GM23338 (cell line): ENCODE results near the gene DSE. TPM values are rescaled to one million over a fixed set of nuclear protein-coding genes. Genes with fewer than 3 reads are reported as not detected.

Experiments used
- ATAC-seq: fragments of 200-7000 bp; cut with Tn5 transposase; 3 replicates; pipeline ENCODE4 v1.9.1; 2020
- DNase-seq: peaks from one replicate; pipeline ENCODE4 v3.0.0-alpha.2; 2015; ENCODE audit warnings: low spot score
- H2AFZ ChIP-seq: fragments of 200-600 bp; sonication (generic); 2 replicates; pipeline ENCODE4 v1.8.0; 2016; ENCODE audit warnings: antibody characterized with exemption, mild to moderate bottlenecking, moderate library complexity
- H3F3A ChIP-seq: fragments of 200-600 bp; sonication (generic); replicated peaks from 2 replicates; pipeline ENCODE4 v1.8.0; 2017; ENCODE audit warnings: antibody characterized with exemption, mixed run types, low read depth
- H3K27ac ChIP-seq: fragments of 200-600 bp; sonication (generic); 2 replicates; pipeline ENCODE4 v1.6.1; 2016; ENCODE audit warnings: low read depth
- H3K27me3 ChIP-seq: fragments of 200-600 bp; sonication (generic); 2 replicates; pipeline ENCODE4 v1.8.0; 2016; ENCODE audit warnings: mild to moderate bottlenecking, mixed run types, moderate library complexity; ENCODE audit not compliant: insufficient read depth
- H3K36me3 ChIP-seq: fragments of 200-600 bp; sonication (generic); 2 replicates; pipeline ENCODE4 v1.8.0; 2016; ENCODE audit warnings: mild to moderate bottlenecking; ENCODE audit not compliant: insufficient read depth
- H3K4me1 ChIP-seq: fragments of 200-600 bp; sonication (generic); 2 replicates; pipeline ENCODE4 v1.8.0; 2016; ENCODE audit warnings: mild to moderate bottlenecking, moderate library complexity; ENCODE audit not compliant: insufficient read depth
- H3K4me2 ChIP-seq: fragments of 200-600 bp; sonication (generic); 2 replicates; pipeline ENCODE4 v1.7.1; 2017; ENCODE audit warnings: mixed run types
- H3K4me3 ChIP-seq: fragments of 200-600 bp; sonication (generic); 2 replicates; pipeline ENCODE4 v1.6.1; 2016; ENCODE audit warnings: mixed run types
- H3K79me2 ChIP-seq: fragments of 200-600 bp; sonication (generic); replicated peaks from 2 replicates; pipeline ENCODE4 v1.8.0; 2017; ENCODE audit warnings: mild to moderate bottlenecking; ENCODE audit not compliant: insufficient read depth
- H3K9me2 ChIP-seq: fragments of 200-600 bp; sonication (generic); 2 replicates; pipeline ENCODE4 v1.8.0; 2017; ENCODE audit not compliant: insufficient read depth
- H4K20me1 ChIP-seq: fragments of 200-600 bp; sonication (generic); replicated peaks from 2 replicates; pipeline ENCODE4 v1.8.0; 2017; ENCODE audit warnings: mild to moderate bottlenecking; ENCODE audit not compliant: insufficient read depth
- H3K27ac Mint-ChIP-seq: 2 replicates; pipeline ENCODE4 v1.8.0; 2020; ENCODE audit warnings: inconsistent platforms, mild to moderate bottlenecking, moderate library complexity, mixed read lengths
- H3K27me3 Mint-ChIP-seq: 3 replicates; pipeline ENCODE4 v1.8.0; 2022; ENCODE audit warnings: low read depth, mild to moderate bottlenecking, moderate library complexity, mixed read lengths, inconsistent platforms; ENCODE audit not compliant: insufficient read depth, poor library complexity
- H3K36me3 Mint-ChIP-seq: 3 replicates; pipeline ENCODE4 v1.8.0; 2021; ENCODE audit warnings: low read depth, mild to moderate bottlenecking, inconsistent platforms, moderate library complexity, mixed read lengths
- H3K4me1 Mint-ChIP-seq: 3 replicates; pipeline ENCODE4 v1.8.0; 2020; ENCODE audit warnings: mild to moderate bottlenecking, inconsistent platforms, mixed read lengths
- H3K4me3 Mint-ChIP-seq: 3 replicates; pipeline ENCODE4 v1.8.0; 2021; ENCODE audit warnings: moderate library complexity, mild to moderate bottlenecking, inconsistent platforms, mixed read lengths
- H3K9me3 Mint-ChIP-seq: 3 replicates; pipeline ENCODE4 v1.8.0; 2020; ENCODE audit warnings: moderate library complexity, mild to moderate bottlenecking, inconsistent platforms, mixed read lengths
- CREB1 ChIP-seq: fragments of 250-450 bp; sonication (Bioruptor Pico); IDR thresholded peaks from 2 replicates; pipeline ENCODE4 v1.5.0; 2020; ENCODE audit warnings: low read depth, mild to moderate bottlenecking, moderate library complexity
- EZH2 ChIP-seq: fragments of 200-600 bp; sonication (generic); IDR thresholded peaks from one replicate; pipeline ENCODE4 v1.8.0; 2017; ENCODE audit warnings: antibody characterized with exemption, mild to moderate bottlenecking, low read depth; ENCODE audit not compliant: unreplicated experiment
- EZH2phosphoT487 ChIP-seq: fragments of 200-600 bp; sonication (generic); IDR thresholded peaks from one replicate; pipeline ENCODE4 v1.8.1; 2018; ENCODE audit warnings: antibody characterized with exemption; ENCODE audit not compliant: unreplicated experiment
- JUNB ChIP-seq: IDR thresholded peaks from one replicate; pipeline ENCODE4 v1.6.1; 2016; ENCODE audit warnings: antibody characterized with exemption; ENCODE audit not compliant: unreplicated experiment
- NANOG ChIP-seq: IDR thresholded peaks from 2 replicates; pipeline ENCODE4 v1.6.1; 2016; ENCODE audit warnings: antibody characterized with exemption, borderline replicate concordance
- POLR2AphosphoS5 ChIP-seq: IDR thresholded peaks from 2 replicates; pipeline ENCODE4 v1.6.1; 2016; ENCODE audit warnings: antibody characterized with exemption, low read depth
- STAT1 ChIP-seq: IDR thresholded peaks from one replicate; pipeline ENCODE4 v1.6.1; 2016; ENCODE audit warnings: antibody characterized with exemption; ENCODE audit not compliant: unreplicated experiment
- ZNF114 ChIP-seq: fragments of 250-450 bp; sonication (Bioruptor Pico); IDR thresholded peaks from 2 replicates; pipeline ENCODE4 v1.5.0; 2020; ENCODE audit warnings: mild to moderate bottlenecking, moderate library complexity
- ZNF331 ChIP-seq: fragments of 250-450 bp; sonication (Bioruptor Pico); IDR thresholded peaks from 2 replicates; pipeline ENCODE4 v1.5.0; 2020; ENCODE audit warnings: low read depth, mild to moderate bottlenecking, moderate library complexity
- polyA plus RNA-seq: library from polyadenylated mRNA; unstranded; fragments of >200 nt; fragmentation: Nextera tagmentation; extraction: Ambion mirVana; gene quantifications from 2 replicates; pipeline ENCODE4 v1.2.1, GENCODE V29; 2016
- total RNA-seq: library from RNA; depleted of rRNA; stranded (reverse); fragments of >200 nt; shearing (Covaris generic); gene quantifications from 2 replicates; pipeline ENCODE4 v1.2.3, GENCODE V29; 2014
- TF ChIP-seq, protein P1 (sequence below): IDR thresholded peaks from one replicate; pipeline ENCODE4 v1.6.1; 2018; ENCODE audit warnings: antibody characterized with exemption; ENCODE audit not compliant: unreplicated experiment
- TF ChIP-seq, protein P2 (sequence below): fragments of 250-450 bp; sonication (Bioruptor Pico); IDR thresholded peaks from 2 replicates; pipeline ENCODE4 v1.5.0; 2020; ENCODE audit warnings: mild to moderate bottlenecking, moderate library complexity
- TF ChIP-seq, protein P3 (sequence below): IDR thresholded peaks from 2 replicates; pipeline ENCODE4 v1.6.1; 2016; ENCODE audit warnings: antibody characterized with exemption
- TF ChIP-seq, protein P4 (sequence below), 2 experiments: fragments of 200-600 bp in 1 of 2; sonication (generic) in 1 of 2; conservative IDR thresholded peaks; 2 replicates each; pipeline versions ENCODE4 v1.5.1 to v1.6.1; 2016 to 2017; ENCODE audit warnings: antibody characterized with exemption in 2 of 2, low read depth in 2 of 2, mild to moderate bottlenecking in 2 of 2, moderate library complexity in 1 of 2

The DSE gene
- total and polyA plus RNA-seq, 2 experiments from 2014 or later, result 18.8 to 45.2 TPM

DNA sequence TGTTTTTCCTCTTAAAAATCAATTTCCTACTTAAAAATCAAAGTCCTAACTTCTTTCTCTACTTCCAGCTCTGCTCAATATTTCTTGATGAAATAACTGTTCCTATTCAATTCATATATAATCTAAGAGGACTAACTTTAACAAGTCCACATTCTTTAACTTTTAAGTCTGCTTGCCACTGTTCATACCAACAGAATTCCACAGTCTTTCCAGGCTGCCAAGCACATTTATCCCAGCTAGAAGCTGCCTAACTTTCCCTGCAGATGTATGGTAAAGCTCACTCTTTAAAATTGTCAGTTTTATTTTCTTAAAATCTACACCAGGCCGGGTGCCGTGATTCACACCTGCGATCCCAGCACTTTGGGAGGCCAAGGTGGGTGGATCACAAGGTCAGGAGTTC is 102.0 kb downstream of the DSE start:
- Histone ChIP-seq H3K36me3 (no peaks in the 10 kb centered on the region), H3K9me2 (no peaks in the 10 kb centered on the region), H4K20me1 (no peaks in the 10 kb centered on the region), H3K27me3 (no peaks in the 10 kb centered on the region), H3K4me2 (no peak overlapping the region), H3K79me2 (no peaks in the 10 kb centered on the region), H3F3A (no peaks in the 10 kb centered on the region), H3K4me3 (no peak overlapping the region), H3K27ac (no peak overlapping the region), H2AFZ (no peak overlapping the region), H3K4me1 (no peaks in the 10 kb centered on the region; the same call in 1 of the 2 replicates)
- TF ChIP-seq, protein P1, sequence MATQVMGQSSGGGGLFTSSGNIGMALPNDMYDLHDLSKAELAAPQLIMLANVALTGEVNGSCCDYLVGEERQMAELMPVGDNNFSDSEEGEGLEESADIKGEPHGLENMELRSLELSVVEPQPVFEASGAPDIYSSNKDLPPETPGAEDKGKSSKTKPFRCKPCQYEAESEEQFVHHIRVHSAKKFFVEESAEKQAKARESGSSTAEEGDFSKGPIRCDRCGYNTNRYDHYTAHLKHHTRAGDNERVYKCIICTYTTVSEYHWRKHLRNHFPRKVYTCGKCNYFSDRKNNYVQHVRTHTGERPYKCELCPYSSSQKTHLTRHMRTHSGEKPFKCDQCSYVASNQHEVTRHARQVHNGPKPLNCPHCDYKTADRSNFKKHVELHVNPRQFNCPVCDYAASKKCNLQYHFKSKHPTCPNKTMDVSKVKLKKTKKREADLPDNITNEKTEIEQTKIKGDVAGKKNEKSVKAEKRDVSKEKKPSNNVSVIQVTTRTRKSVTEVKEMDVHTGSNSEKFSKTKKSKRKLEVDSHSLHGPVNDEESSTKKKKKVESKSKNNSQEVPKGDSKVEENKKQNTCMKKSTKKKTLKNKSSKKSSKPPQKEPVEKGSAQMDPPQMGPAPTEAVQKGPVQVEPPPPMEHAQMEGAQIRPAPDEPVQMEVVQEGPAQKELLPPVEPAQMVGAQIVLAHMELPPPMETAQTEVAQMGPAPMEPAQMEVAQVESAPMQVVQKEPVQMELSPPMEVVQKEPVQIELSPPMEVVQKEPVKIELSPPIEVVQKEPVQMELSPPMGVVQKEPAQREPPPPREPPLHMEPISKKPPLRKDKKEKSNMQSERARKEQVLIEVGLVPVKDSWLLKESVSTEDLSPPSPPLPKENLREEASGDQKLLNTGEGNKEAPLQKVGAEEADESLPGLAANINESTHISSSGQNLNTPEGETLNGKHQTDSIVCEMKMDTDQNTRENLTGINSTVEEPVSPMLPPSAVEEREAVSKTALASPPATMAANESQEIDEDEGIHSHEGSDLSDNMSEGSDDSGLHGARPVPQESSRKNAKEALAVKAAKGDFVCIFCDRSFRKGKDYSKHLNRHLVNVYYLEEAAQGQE, result no peak
- TF ChIP-seq STAT1 (no peak), EZH2 (no peak), EZH2phosphoT487 (no peak), NANOG (no peak), ZNF331 (no peak), JUNB (no peak), POLR2AphosphoS5 (no peak), CREB1 (CRISPR knock-in tag) (no peak), ZNF114 (CRISPR knock-in tag) (no peak)
- TF ChIP-seq, protein P2, sequence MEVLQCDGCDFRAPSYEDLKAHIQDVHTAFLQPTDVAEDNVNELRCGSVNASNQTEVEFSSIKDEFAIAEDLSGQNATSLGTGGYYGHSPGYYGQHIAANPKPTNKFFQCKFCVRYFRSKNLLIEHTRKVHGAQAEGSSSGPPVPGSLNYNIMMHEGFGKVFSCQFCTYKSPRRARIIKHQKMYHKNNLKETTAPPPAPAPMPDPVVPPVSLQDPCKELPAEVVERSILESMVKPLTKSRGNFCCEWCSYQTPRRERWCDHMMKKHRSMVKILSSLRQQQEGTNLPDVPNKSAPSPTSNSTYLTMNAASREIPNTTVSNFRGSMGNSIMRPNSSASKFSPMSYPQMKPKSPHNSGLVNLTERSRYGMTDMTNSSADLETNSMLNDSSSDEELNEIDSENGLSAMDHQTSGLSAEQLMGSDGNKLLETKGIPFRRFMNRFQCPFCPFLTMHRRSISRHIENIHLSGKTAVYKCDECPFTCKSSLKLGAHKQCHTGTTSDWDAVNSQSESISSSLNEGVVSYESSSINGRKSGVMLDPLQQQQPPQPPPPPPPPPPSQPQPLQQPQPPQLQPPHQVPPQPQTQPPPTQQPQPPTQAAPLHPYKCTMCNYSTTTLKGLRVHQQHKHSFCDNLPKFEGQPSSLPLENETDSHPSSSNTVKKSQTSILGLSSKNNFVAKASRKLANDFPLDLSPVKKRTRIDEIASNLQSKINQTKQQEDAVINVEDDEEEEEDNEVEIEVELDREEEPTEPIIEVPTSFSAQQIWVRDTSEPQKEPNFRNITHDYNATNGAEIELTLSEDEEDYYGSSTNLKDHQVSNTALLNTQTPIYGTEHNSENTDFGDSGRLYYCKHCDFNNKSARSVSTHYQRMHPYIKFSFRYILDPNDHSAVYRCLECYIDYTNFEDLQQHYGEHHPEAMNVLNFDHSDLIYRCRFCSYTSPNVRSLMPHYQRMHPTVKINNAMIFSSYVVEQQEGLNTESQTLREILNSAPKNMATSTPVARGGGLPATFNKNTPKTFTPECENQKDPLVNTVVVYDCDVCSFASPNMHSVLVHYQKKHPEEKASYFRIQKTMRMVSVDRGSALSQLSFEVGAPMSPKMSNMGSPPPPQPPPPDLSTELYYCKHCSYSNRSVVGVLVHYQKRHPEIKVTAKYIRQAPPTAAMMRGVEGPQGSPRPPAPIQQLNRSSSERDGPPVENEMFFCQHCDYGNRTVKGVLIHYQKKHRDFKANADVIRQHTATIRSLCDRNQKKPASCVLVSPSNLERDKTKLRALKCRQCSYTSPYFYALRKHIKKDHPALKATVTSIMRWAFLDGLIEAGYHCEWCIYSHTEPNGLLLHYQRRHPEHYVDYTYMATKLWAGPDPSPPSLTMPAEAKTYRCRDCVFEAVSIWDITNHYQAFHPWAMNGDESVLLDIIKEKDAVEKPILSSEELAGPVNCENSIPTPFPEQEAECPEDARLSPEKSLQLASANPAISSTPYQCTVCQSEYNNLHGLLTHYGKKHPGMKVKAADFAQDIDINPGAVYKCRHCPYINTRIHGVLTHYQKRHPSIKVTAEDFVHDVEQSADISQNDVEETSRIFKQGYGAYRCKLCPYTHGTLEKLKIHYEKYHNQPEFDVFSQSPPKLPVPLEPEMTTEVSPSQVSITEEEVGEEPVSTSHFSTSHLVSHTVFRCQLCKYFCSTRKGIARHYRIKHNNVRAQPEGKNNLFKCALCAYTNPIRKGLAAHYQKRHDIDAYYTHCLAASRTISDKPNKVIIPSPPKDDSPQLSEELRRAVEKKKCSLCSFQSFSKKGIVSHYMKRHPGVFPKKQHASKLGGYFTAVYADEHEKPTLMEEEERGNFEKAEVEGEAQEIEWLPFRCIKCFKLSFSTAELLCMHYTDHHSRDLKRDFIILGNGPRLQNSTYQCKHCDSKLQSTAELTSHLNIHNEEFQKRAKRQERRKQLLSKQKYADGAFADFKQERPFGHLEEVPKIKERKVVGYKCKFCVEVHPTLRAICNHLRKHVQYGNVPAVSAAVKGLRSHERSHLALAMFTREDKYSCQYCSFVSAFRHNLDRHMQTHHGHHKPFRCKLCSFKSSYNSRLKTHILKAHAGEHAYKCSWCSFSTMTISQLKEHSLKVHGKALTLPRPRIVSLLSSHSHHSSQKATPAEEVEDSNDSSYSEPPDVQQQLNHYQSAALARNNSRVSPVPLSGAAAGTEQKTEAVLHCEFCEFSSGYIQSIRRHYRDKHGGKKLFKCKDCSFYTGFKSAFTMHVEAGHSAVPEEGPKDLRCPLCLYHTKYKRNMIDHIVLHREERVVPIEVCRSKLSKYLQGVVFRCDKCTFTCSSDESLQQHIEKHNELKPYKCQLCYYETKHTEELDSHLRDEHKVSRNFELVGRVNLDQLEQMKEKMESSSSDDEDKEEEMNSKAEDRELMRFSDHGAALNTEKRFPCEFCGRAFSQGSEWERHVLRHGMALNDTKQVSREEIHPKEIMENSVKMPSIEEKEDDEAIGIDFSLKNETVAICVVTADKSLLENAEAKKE (CRISPR knock-in tag), result no peak
- TF ChIP-seq, protein P3, sequence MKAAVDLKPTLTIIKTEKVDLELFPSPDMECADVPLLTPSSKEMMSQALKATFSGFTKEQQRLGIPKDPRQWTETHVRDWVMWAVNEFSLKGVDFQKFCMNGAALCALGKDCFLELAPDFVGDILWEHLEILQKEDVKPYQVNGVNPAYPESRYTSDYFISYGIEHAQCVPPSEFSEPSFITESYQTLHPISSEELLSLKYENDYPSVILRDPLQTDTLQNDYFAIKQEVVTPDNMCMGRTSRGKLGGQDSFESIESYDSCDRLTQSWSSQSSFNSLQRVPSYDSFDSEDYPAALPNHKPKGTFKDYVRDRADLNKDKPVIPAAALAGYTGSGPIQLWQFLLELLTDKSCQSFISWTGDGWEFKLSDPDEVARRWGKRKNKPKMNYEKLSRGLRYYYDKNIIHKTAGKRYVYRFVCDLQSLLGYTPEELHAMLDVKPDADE, result no peak
- TF ChIP-seq, protein P4, sequence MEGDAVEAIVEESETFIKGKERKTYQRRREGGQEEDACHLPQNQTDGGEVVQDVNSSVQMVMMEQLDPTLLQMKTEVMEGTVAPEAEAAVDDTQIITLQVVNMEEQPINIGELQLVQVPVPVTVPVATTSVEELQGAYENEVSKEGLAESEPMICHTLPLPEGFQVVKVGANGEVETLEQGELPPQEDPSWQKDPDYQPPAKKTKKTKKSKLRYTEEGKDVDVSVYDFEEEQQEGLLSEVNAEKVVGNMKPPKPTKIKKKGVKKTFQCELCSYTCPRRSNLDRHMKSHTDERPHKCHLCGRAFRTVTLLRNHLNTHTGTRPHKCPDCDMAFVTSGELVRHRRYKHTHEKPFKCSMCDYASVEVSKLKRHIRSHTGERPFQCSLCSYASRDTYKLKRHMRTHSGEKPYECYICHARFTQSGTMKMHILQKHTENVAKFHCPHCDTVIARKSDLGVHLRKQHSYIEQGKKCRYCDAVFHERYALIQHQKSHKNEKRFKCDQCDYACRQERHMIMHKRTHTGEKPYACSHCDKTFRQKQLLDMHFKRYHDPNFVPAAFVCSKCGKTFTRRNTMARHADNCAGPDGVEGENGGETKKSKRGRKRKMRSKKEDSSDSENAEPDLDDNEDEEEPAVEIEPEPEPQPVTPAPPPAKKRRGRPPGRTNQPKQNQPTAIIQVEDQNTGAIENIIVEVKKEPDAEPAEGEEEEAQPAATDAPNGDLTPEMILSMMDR (conservative IDR thresholded peaks at IDR 0.05; ENCODE audit: low read depth in 2 of 2), result no peak
- Mint-ChIP-seq H3K27ac (no peak overlapping the region), H3K27me3 (peaks cover 3% of the 10 kb centered on the region), H3K4me1 (0 out of 3 replicates have a peak, but pooled peaks cover 2% of the 10 kb centered on the region), H3K4me3 (no peak overlapping the region), H3K9me3 (no peaks in the 10 kb centered on the region), H3K36me3 (no peaks in the 10 kb centered on the region)
- ATAC-seq, result no peak
- no peak for DNase-seq
